A549 (cell line): ENCODE measurements around the gene MRPS9.

Experiments used
- POLR2A ChIP-seq: IDR thresholded peaks from 2 replicates; pipeline ENCODE4 v1.6.1; 2012; ENCODE audit warnings: mild to moderate bottlenecking, low read length
- TF ChIP-seq, protein P1 (sequence below): fragments of >200 bp; sonication (Bioruptor Twin); formaldehyde crosslinking; IDR thresholded peaks from 3 replicates; pipeline ENCODE4 v1.5.1; 2016

DNA sequence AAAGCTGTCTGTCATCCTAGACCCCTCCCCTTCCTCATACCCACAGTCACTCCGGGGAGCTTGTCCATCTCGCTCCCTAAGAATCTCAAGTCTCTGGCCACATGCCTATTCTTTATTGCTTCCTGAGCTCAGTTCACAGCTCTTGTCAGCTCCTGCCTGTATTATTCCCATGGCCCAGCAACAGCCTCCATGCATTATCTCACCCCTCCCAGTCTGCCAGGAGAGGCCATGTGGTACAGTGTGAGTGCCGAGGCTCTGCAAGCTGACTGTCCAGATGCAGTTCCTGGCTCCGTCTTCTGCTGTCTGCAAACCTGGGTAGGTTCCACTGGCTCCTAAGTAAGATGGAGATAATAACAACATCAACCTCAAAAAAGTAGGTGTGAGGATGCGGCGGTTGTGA is 79.7 kb downstream of the MRPS9 start:
- TF ChIP-seq POLR2A: no peak
- TF ChIP-seq, protein P1, sequence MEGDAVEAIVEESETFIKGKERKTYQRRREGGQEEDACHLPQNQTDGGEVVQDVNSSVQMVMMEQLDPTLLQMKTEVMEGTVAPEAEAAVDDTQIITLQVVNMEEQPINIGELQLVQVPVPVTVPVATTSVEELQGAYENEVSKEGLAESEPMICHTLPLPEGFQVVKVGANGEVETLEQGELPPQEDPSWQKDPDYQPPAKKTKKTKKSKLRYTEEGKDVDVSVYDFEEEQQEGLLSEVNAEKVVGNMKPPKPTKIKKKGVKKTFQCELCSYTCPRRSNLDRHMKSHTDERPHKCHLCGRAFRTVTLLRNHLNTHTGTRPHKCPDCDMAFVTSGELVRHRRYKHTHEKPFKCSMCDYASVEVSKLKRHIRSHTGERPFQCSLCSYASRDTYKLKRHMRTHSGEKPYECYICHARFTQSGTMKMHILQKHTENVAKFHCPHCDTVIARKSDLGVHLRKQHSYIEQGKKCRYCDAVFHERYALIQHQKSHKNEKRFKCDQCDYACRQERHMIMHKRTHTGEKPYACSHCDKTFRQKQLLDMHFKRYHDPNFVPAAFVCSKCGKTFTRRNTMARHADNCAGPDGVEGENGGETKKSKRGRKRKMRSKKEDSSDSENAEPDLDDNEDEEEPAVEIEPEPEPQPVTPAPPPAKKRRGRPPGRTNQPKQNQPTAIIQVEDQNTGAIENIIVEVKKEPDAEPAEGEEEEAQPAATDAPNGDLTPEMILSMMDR: no peak
